Mucosa of descending colon (tissue), 3 donors: ENCODE results near the gene FREM1. TPM values are rescaled to one million over a fixed set of nuclear protein-coding genes. Genes with fewer than 3 reads are reported as not detected.

Source experiments
- ATAC-seq: fragments of 200-7000 bp; cut with Tn5 transposase; one replicate; pipeline ENCODE4 v1.9.1; 2020; ENCODE audit warnings: mild to moderate bottlenecking, moderate library complexity
- DNase-seq, 3 donors: peaks; one replicate each; pipeline ENCODE4 v3.0.0-alpha.2; 2020
- H3K36me3 ChIP-seq: fragments of 200-600 bp; one replicate; pipeline ENCODE4 v1.8.0; 2021; ENCODE audit warnings: low read depth, mild to moderate bottlenecking
- H3K4me1 ChIP-seq: fragments of 200-600 bp; one replicate; pipeline ENCODE4 v1.8.0; 2021; ENCODE audit warnings: low read depth, mild to moderate bottlenecking
- H3K4me3 ChIP-seq: fragments of 200-600 bp; one replicate; pipeline ENCODE4 v1.8.0; 2021; ENCODE audit warnings: mild to moderate bottlenecking
- H3K9me3 ChIP-seq: fragments of 200-600 bp; one replicate; pipeline ENCODE4 v1.8.0; 2021; ENCODE audit warnings: mild to moderate bottlenecking
- CTCF ChIP-seq: fragments of 200-600 bp; IDR thresholded peaks from one replicate; pipeline ENCODE4 v1.8.0; 2022; ENCODE audit warnings: antibody characterized with exemption, mild to moderate bottlenecking
- intact Hi-C, 2 donors: fragments of 100-400 bp; cut with DNase I in 1 of 2; cut with micrococcal nuclease in 1 of 2; formaldehyde crosslinking; loops; one replicate each; pipeline versions ENCODE4 v1.11.0 to v1.11.1; 2022; cut with DNase I, micrococcal nuclease
- total RNA-seq, 3 donors: library from RNA; stranded (reverse); fragmentation: NEBNext Ultra II Directional in 2 of 3; extraction: Animal tissue kit (Norgen Biotek cat#: 25700) in 2 of 3; gene quantifications; one replicate each; pipeline versions ENCODE4 v1.2.1 to v1.2.4, GENCODE V29; 2021 to 2023
- donor health status: DM: no; HTN: no; CAD: no; lungs with moderate emphysema.
- donor health status: DM: no; HTN: no; CAD: no.
- donor health status: DM: no; HTN: yes; CAD: no.

The FREM1 gene
- total RNA-seq, 3 donors from 2014 or later: 1.4 to 21.2 (median 1.4) TPM

GRCh38 chr9:14706530-14707140 lies 203.6 kb downstream of the FREM1 start:
- Histone ChIP-seq H3K4me3 (no peak overlapping the region), H3K36me3 (no peaks in the 10 kb centered on the region), H3K4me1 (no peaks in the 10 kb centered on the region), H3K9me3 (peaks cover 4% of the 10 kb centered on the region)
- ATAC-seq (no peak), DNase-seq (no peak)
- intact Hi-C loops: no loop called here
- TF ChIP-seq CTCF: no peak

DNA sequence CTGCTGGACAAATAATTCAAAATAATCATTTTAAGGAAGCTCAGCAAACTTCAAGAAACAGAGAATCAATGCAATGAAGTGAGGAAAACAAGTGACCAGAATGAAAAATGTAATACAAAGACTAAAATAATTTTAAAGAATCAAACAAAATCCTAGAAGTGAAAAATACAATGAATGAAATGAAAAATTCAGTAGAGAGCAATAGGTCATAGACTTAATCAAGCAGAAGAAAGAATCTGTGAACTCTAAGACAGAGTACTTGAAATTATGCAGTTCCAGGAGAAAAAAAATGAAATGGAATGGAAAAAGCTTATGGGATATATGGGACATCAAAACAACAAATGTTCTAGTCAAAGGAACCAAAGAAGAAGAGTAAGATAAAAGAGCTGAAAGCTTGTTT lies 205.1 kb downstream of the FREM1 start:
- DNase-seq (no peak), ATAC-seq (no peak)
- Histone ChIP-seq H3K4me3 (no peak overlapping the region), H3K4me1 (no peaks in the 10 kb centered on the region), H3K36me3 (no peaks in the 10 kb centered on the region), H3K9me3 (peaks cover 4% of the 10 kb centered on the region)
- TF ChIP-seq CTCF: no peak
- intact Hi-C loops: no loop called here

- Histone ChIP-seq H3K9me3 (peaks cover 4% of the 10 kb centered on the region), H3K36me3 (no peaks in the 10 kb centered on the region), H3K4me1 (no peaks in the 10 kb centered on the region), H3K4me3 (no peak overlapping the region)
- intact Hi-C loops: no loop called here
- no peak for DNase-seq
- no peak for ATAC-seq
- no peak for TF ChIP-seq CTCF
These were observed 205.9 kb downstream of the FREM1 start for GRCh38 chr9:14704281-14704680.

- H3K4me1 ChIP-seq: no peaks in the 10 kb centered on the region
- peaks cover 3% of the 10 kb centered on the region for H3K9me3 ChIP-seq
- ATAC-seq (no peak), DNase-seq (no peak)
- intact Hi-C loops: no loop called here
- no peak for TF ChIP-seq CTCF
- no peaks in the 10 kb centered on the region for H3K36me3 ChIP-seq
- H3K4me3 ChIP-seq: no peak overlapping the region
These were observed 208.0 kb downstream of the FREM1 start for GRCh38 chr9:14702200-14702720.

DNA sequence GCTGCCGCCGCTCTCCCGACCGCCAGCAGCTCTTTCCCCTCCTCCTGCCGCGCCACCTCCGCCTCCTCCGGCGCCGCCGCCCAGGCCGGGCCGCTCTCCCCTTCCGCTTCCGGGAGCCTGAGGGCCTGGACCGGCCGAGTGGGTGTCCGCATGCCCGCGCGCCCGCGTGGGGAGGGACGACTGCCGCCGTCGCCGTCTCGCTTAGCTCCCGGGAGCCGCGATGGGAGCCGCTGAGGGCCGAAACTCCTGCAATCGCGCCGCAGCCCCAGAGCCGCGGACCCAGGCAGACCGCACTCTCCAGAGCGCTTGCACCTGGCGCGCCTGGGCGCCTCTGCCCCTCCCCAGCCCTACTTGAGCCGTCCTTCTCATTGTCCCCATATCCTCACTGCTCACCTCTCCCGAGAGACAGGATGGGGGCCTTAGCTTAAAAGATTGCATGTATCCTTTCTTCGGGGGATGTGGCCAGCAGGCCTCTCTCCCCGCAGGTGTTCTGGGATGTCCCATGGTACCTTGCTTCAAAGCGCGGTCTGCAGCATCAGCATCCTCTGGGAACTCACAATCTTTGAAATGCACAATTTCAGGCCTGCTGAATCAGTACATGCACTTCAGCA lies 216.9 kb downstream of the FREM1 start, which contains the start of gene ZDHHC21:
Gene ZDHHC21 (minus strand): TSS at position 182 of the 611 bp plus-strand sequence. CDS start 19,092 bp downstream, outside the sequence.
- TF ChIP-seq CTCF: no peak

More for the DNA sequence above, 216.9 kb downstream of the FREM1 start, which contains the start of gene ZDHHC21:
- no peaks in the 10 kb centered on the region for H3K36me3 ChIP-seq
- intact Hi-C loops: no loop called here
- H3K4me3 ChIP-seq: peak within 1 kb of the TSS; percentile 71
- DNase-seq: peak; percentile 77 to 86 (median 84)
- H3K4me1 ChIP-seq: peaks cover 7% of the 10 kb centered on the region
- ATAC-seq: peak; percentile 97
- H3K9me3 ChIP-seq: no peaks in the 10 kb centered on the region
